ENCODE measurements around the gene TLCD2.

- TF ChIP-seq POLR2AphosphoS5 (IDR thresholded peaks at IDR 0.05; ENCODE audit: low read depth, low read length) (no peak), POLR2A (IDR thresholded peaks at IDR 0.05; ENCODE audit: low read depth, low read length) (no peak), TAF1 (IDR thresholded peaks at IDR 0.05; ENCODE audit: borderline replicate concordance, low read depth, low read length) (no peak)
These were observed 17.9 kb upstream of the TLCD2 start for GRCh38 chr17:1727876-1728630.

Measured in GM12892 (cell line).